ENCODE measurements around the gene YPEL5.

Gene YPEL5

DNA sequence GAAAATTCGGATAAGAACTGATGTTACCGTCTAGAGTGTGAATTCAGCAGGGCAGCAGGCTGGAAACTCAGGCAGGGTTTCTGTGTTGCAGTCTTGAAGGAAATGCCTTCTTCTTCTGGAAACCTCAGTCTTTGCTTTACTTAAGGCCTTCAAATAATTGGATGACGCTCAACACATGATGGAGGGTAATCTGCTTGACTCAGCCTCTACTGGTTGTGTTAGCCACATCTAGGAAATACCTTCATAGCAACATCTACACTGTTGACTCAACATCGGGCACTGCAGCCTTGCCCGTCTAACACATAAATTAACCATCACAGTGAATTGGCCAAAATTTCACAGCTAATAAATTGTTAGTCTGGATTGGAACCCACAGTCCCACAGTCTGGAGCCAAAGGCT is 37.2 kb downstream of the YPEL5 start:
- Histone ChIP-seq H3K36me3 (ENCODE audit: control insufficient read depth in 2 of 2, insufficient read depth in 2 of 2, low read length in 2 of 2) (no peaks in the 10 kb centered on the region), H3K27me3 (ENCODE audit: control insufficient read depth in 2 of 2, insufficient read depth in 2 of 2, low read length in 2 of 2) (no peaks in the 10 kb centered on the region), H3K9ac (ENCODE audit: low read depth in 1 of 2, low read length in 2 of 2) (no peak overlapping the region), H3K4me3 (ENCODE audit: low read length in 2 of 2) (no peak overlapping the region), H3K27ac (ENCODE audit: low read depth in 2 of 2, low read length in 2 of 2) (no peak overlapping the region), H3K9me3 (ENCODE audit: control insufficient read depth in 2 of 2, low read length in 2 of 2) (no peaks in the 10 kb centered on the region), H3K4me1 (ENCODE audit: control insufficient read depth in 2 of 2, insufficient read depth in 2 of 2, low read length in 2 of 2) (no peaks in the 10 kb centered on the region)

DNA sequence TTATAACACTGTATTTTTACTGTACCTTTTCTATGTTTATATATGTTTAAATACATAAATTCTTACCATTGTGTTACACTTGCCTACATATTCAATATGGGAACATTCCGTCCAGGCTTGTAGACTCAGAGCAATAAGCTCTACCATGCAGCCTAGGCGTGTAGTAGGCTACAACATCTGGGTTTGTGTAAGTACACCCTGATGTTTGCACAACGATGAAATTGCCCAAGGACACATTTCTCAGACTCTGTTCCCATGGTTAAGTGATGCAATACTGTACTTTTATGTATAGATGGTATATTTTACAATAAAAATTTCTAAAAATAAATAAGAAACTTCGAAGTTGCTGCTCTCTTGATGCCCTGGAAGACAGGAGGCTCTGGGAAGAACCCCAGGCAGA is 38.4 kb downstream of the YPEL5 start:
- no peaks in the 10 kb centered on the region for H3K4me1 ChIP-seq (ENCODE audit: control insufficient read depth in 2 of 2, insufficient read depth in 2 of 2, low read length in 2 of 2)
- no peak overlapping the region for H3K4me3 ChIP-seq (ENCODE audit: low read length in 2 of 2)
- H3K27me3 ChIP-seq (ENCODE audit: control insufficient read depth in 2 of 2, insufficient read depth in 2 of 2, low read length in 2 of 2) = no peaks in the 10 kb centered on the region
- H3K36me3 ChIP-seq (ENCODE audit: control insufficient read depth in 2 of 2, insufficient read depth in 2 of 2, low read length in 2 of 2) = no peaks in the 10 kb centered on the region
- no peaks in the 10 kb centered on the region for H3K9me3 ChIP-seq (ENCODE audit: control insufficient read depth in 2 of 2, low read length in 2 of 2)
- no peak overlapping the region for H3K27ac ChIP-seq (ENCODE audit: low read depth in 2 of 2, low read length in 2 of 2)
- H3K9ac ChIP-seq (ENCODE audit: low read depth in 1 of 2, low read length in 2 of 2) = no peak overlapping the region

DNA sequence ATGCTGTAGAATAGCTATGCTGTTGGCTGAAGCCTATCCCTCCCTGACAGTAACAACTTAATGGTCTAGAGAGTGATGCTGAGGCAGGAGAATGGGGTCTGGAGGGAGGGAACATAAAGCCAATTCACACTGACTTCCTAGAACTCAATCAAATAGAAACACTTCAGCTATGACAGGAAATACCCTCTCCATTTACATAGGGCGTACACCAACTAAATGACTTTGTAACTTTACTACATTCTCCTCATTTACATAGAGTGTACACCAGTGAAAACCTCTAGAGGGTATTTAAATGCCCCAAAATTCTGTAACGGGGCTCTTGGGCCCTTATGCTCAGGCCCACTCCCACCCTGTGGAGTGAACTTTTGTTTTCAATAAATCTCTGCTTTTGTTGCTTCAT is 41.5 kb downstream of the YPEL5 start:
- H3K27ac ChIP-seq (ENCODE audit: low read depth in 2 of 2, low read length in 2 of 2) = no peak overlapping the region
- H3K4me3 ChIP-seq (ENCODE audit: low read length in 2 of 2) = no peak overlapping the region
- H3K9me3 ChIP-seq (ENCODE audit: control insufficient read depth in 2 of 2, low read length in 2 of 2) = no peaks in the 10 kb centered on the region
- no peaks in the 10 kb centered on the region for H3K4me1 ChIP-seq (ENCODE audit: control insufficient read depth in 2 of 2, insufficient read depth in 2 of 2, low read length in 2 of 2)
- H3K9ac ChIP-seq (ENCODE audit: low read depth in 1 of 2, low read length in 2 of 2) = no peak overlapping the region
- H3K27me3 ChIP-seq (ENCODE audit: control insufficient read depth in 2 of 2, insufficient read depth in 2 of 2, low read length in 2 of 2) = no peaks in the 10 kb centered on the region
- no peaks in the 10 kb centered on the region for H3K36me3 ChIP-seq (ENCODE audit: control insufficient read depth in 2 of 2, insufficient read depth in 2 of 2, low read length in 2 of 2)

- H3K9me3 ChIP-seq (ENCODE audit: control insufficient read depth in 2 of 2, low read length in 2 of 2) = no peaks in the 10 kb centered on the region
- no peak overlapping the region for H3K9ac ChIP-seq (ENCODE audit: low read depth in 1 of 2, low read length in 2 of 2)
- no peak overlapping the region for H3K4me3 ChIP-seq (ENCODE audit: low read length in 2 of 2)
- H3K4me1 ChIP-seq (ENCODE audit: control insufficient read depth in 2 of 2, insufficient read depth in 2 of 2, low read length in 2 of 2) = no peaks in the 10 kb centered on the region
- H3K27me3 ChIP-seq (ENCODE audit: control insufficient read depth in 2 of 2, insufficient read depth in 2 of 2, low read length in 2 of 2) = no peaks in the 10 kb centered on the region
- no peaks in the 10 kb centered on the region for H3K36me3 ChIP-seq (ENCODE audit: control insufficient read depth in 2 of 2, insufficient read depth in 2 of 2, low read length in 2 of 2)
- H3K27ac ChIP-seq (ENCODE audit: low read depth in 2 of 2, low read length in 2 of 2) = no peak overlapping the region
Observed at GRCh38 chr2:30190637-30191036, 43.8 kb downstream of the YPEL5 start.

DNA sequence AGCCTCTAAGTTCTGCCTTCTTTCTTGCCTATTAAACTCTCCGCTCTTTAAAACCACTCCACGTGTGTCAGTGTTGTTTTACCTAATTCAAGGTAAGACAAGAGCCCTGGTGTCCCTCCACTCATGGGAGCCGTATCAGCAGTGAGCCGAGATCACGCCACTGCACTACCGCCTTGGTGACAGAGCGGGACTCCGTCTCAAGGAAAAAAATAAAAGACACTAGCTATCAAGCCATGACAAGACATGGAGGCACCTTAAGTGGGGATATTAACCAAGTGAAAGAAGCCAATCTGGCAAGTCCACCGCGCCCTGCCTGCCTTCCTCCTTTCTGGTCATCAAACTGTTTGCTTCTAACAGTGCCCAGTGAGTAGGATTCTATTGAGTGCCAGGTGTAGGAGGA is 44.3 kb downstream of the YPEL5 start:
- Histone ChIP-seq H3K4me3 (ENCODE audit: low read length in 2 of 2) (no peak overlapping the region), H3K27ac (ENCODE audit: low read depth in 2 of 2, low read length in 2 of 2) (no peak overlapping the region), H3K36me3 (ENCODE audit: control insufficient read depth in 2 of 2, insufficient read depth in 2 of 2, low read length in 2 of 2) (no peaks in the 10 kb centered on the region), H3K9ac (ENCODE audit: low read depth in 1 of 2, low read length in 2 of 2) (no peak overlapping the region), H3K27me3 (ENCODE audit: control insufficient read depth in 2 of 2, insufficient read depth in 2 of 2, low read length in 2 of 2) (no peaks in the 10 kb centered on the region), H3K9me3 (ENCODE audit: control insufficient read depth in 2 of 2, low read length in 2 of 2) (no peaks in the 10 kb centered on the region), H3K4me1 (ENCODE audit: control insufficient read depth in 2 of 2, insufficient read depth in 2 of 2, low read length in 2 of 2) (no peaks in the 10 kb centered on the region)

DNA sequence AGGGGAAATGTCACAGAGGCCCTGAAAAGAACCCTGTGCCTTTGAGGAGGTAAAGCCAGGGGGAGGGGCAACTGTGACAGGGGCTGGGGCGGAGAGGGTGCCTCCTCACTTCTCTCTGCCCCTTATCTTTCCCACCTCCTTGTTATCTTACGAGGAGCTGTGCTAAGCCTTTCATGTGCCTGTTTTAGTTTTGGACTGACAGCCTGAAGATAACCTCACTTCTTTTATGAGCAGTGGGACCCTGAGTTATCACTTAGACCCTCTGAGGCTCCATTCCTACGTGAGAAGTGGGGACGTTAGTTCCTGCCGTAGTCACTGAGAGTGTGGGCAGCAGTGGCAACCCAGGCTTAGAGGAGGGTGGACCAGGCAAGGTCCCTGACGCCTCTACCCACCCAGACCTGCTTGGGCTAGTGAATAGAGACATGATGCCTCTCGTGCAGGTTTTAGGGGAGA is 45.0 kb downstream of the YPEL5 start:
- Histone ChIP-seq H3K4me3 (ENCODE audit: low read length in 2 of 2) (no peak overlapping the region), H3K4me1 (ENCODE audit: control insufficient read depth in 2 of 2, insufficient read depth in 2 of 2, low read length in 2 of 2) (no peaks in the 10 kb centered on the region), H3K36me3 (ENCODE audit: control insufficient read depth in 2 of 2, insufficient read depth in 2 of 2, low read length in 2 of 2) (no peaks in the 10 kb centered on the region), H3K27me3 (ENCODE audit: control insufficient read depth in 2 of 2, insufficient read depth in 2 of 2, low read length in 2 of 2) (no peaks in the 10 kb centered on the region), H3K9ac (ENCODE audit: low read depth in 1 of 2, low read length in 2 of 2) (no peak overlapping the region), H3K27ac (ENCODE audit: low read depth in 2 of 2, low read length in 2 of 2) (no peak overlapping the region), H3K9me3 (ENCODE audit: control insufficient read depth in 2 of 2, low read length in 2 of 2) (no peaks in the 10 kb centered on the region)

DNA sequence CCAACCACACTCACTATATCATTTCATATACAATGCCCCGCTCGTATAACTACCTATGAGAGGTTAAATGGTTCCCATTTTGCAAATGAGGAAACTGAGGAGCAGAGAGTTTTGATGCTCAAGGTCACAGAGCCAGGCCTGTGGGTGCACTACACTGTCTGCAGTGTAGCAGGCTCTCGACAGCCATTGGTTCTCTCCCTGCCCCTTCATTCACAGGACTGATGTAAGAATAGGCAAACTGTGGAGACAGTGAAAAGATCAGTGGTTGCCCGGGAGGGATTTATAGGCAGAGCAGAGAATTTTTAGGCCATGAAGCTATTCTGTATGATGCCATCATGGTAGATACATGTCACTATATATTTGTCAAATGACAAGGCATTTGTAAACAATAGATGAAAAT is 45.5 kb downstream of the YPEL5 start:
- no peak overlapping the region for H3K27ac ChIP-seq (ENCODE audit: low read depth in 2 of 2, low read length in 2 of 2)
- H3K36me3 ChIP-seq (ENCODE audit: control insufficient read depth in 2 of 2, insufficient read depth in 2 of 2, low read length in 2 of 2) = no peaks in the 10 kb centered on the region
- no peak overlapping the region for H3K4me3 ChIP-seq (ENCODE audit: low read length in 2 of 2)
- no peaks in the 10 kb centered on the region for H3K27me3 ChIP-seq (ENCODE audit: control insufficient read depth in 2 of 2, insufficient read depth in 2 of 2, low read length in 2 of 2)
- H3K9me3 ChIP-seq (ENCODE audit: control insufficient read depth in 2 of 2, low read length in 2 of 2) = no peaks in the 10 kb centered on the region
- no peaks in the 10 kb centered on the region for H3K4me1 ChIP-seq (ENCODE audit: control insufficient read depth in 2 of 2, insufficient read depth in 2 of 2, low read length in 2 of 2)
- H3K9ac ChIP-seq (ENCODE audit: low read depth in 1 of 2, low read length in 2 of 2) = no peak overlapping the region

GRCh38 chr2:30193104-30193681 is 46.4 kb downstream of the YPEL5 start:
- H3K4me3 ChIP-seq (ENCODE audit: low read length in 2 of 2) = no peak overlapping the region

DNA sequence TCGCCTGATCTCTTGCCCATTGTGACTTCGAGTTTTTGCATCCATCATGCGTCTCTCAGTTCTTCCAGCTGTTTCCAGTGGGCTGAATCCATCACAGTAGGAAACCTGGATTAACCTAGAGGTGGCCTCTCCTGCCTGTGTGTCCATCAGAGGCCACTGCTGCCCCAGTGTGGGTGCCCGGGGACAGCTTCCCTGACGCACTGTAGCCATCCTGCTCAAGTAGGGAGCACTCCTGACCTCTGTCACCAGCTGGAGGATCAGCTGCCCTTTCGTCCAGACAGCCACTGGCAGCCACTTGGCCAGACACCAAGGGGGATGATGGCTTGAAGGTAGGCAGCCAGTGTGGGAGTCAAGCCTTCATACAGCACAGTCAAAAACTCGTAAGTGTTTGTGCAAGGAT is 47.6 kb downstream of the YPEL5 start:
- Histone ChIP-seq H3K4me1 (ENCODE audit: control insufficient read depth in 2 of 2, insufficient read depth in 2 of 2, low read length in 2 of 2) (no peaks in the 10 kb centered on the region), H3K27ac (ENCODE audit: low read depth in 2 of 2, low read length in 2 of 2) (no peak overlapping the region), H3K9me3 (ENCODE audit: control insufficient read depth in 2 of 2, low read length in 2 of 2) (no peaks in the 10 kb centered on the region), H3K36me3 (ENCODE audit: control insufficient read depth in 2 of 2, insufficient read depth in 2 of 2, low read length in 2 of 2) (no peaks in the 10 kb centered on the region), H3K9ac (ENCODE audit: low read depth in 1 of 2, low read length in 2 of 2) (no peak overlapping the region), H3K27me3 (ENCODE audit: control insufficient read depth in 2 of 2, insufficient read depth in 2 of 2, low read length in 2 of 2) (no peaks in the 10 kb centered on the region), H3K4me3 (ENCODE audit: low read length in 2 of 2) (no peak overlapping the region)

More at GRCh38 chr2:30193104-30193681, 46.4 kb downstream of the YPEL5 start:
- Histone ChIP-seq H3K4me1 (ENCODE audit: control insufficient read depth in 2 of 2, insufficient read depth in 2 of 2, low read length in 2 of 2) (no peaks in the 10 kb centered on the region), H3K9ac (ENCODE audit: low read depth in 1 of 2, low read length in 2 of 2) (no peak overlapping the region), H3K36me3 (ENCODE audit: control insufficient read depth in 2 of 2, insufficient read depth in 2 of 2, low read length in 2 of 2) (no peaks in the 10 kb centered on the region), H3K9me3 (ENCODE audit: control insufficient read depth in 2 of 2, low read length in 2 of 2) (no peaks in the 10 kb centered on the region), H3K27me3 (ENCODE audit: control insufficient read depth in 2 of 2, insufficient read depth in 2 of 2, low read length in 2 of 2) (no peaks in the 10 kb centered on the region), H3K27ac (ENCODE audit: low read depth in 2 of 2, low read length in 2 of 2) (no peak overlapping the region)

GRCh38 chr2:30195016-30195415 is 48.2 kb downstream of the YPEL5 start:
- no peak overlapping the region for H3K9ac ChIP-seq (ENCODE audit: low read depth in 1 of 2, low read length in 2 of 2)
- no peaks in the 10 kb centered on the region for H3K27me3 ChIP-seq (ENCODE audit: control insufficient read depth in 2 of 2, insufficient read depth in 2 of 2, low read length in 2 of 2)

More at GRCh38 chr2:30195016-30195415, 48.2 kb downstream of the YPEL5 start:
- H3K36me3 ChIP-seq (ENCODE audit: control insufficient read depth in 2 of 2, insufficient read depth in 2 of 2, low read length in 2 of 2) = no peaks in the 10 kb centered on the region
- no peaks in the 10 kb centered on the region for H3K9me3 ChIP-seq (ENCODE audit: control insufficient read depth in 2 of 2, low read length in 2 of 2)
- no peak overlapping the region for H3K27ac ChIP-seq (ENCODE audit: low read depth in 2 of 2, low read length in 2 of 2)
- no peak overlapping the region for H3K4me3 ChIP-seq (ENCODE audit: low read length in 2 of 2)
- H3K4me1 ChIP-seq (ENCODE audit: control insufficient read depth in 2 of 2, insufficient read depth in 2 of 2, low read length in 2 of 2) = no peaks in the 10 kb centered on the region

Measured in mucosa of rectum (tissue), 2 donors.